HL-60 (cell line): ENCODE measurements around the gene ACP1.

Source experiments
- DNase-seq, 2 experiments: peaks; one replicate each; pipeline ENCODE4 v3.0.0-alpha.2; 2010 to 2020; ENCODE audit warnings: low read depth in 1 of 2, low spot score in 1 of 2
- H3K27ac ChIP-seq: fragments of 250-450 bp; sonication (Bioruptor Pico); replicated peaks from 2 replicates; pipeline ENCODE4 v1.5.1; 2020; ENCODE audit warnings: mild to moderate bottlenecking, moderate library complexity
- H3K27me3 ChIP-seq: fragments of 250-450 bp; sonication (Bioruptor Pico); 2 replicates; pipeline ENCODE4 v1.5.1; 2021; ENCODE audit warnings: mild to moderate bottlenecking, moderate library complexity; ENCODE audit not compliant: insufficient read depth, poor library complexity, severe bottlenecking
- H3K4me3 ChIP-seq: replicated peaks from 2 replicates; pipeline ENCODE4 v1.5.1; 2011; ENCODE audit warnings: mild to moderate bottlenecking, control low read depth, low read length; ENCODE audit not compliant: insufficient read depth
- CTCF ChIP-seq: IDR thresholded peaks from one replicate; pipeline ENCODE4 v1.5.1; 2011; ENCODE audit warnings: low read length, control low read depth, inconsistent platforms; ENCODE audit not compliant: insufficient read depth
- GABPA ChIP-seq: IDR thresholded peaks from 2 replicates; pipeline ENCODE4 v1.6.1; 2012; ENCODE audit warnings: low read depth
- POLR2AphosphoS5 ChIP-seq: IDR thresholded peaks from 2 replicates; pipeline ENCODE4 v1.6.1; 2012; ENCODE audit warnings: low read depth
- SPI1 ChIP-seq: IDR thresholded peaks from 2 replicates; pipeline ENCODE4 v1.6.1; 2012; ENCODE audit warnings: low read depth, mild to moderate bottlenecking, borderline replicate concordance
- TF ChIP-seq, protein P1 (sequence below): IDR thresholded peaks from 2 replicates; pipeline ENCODE4 v1.6.1; 2012; ENCODE audit warnings: low read depth; ENCODE audit not compliant: insufficient replicate concordance

Gene ACP1

DNA sequence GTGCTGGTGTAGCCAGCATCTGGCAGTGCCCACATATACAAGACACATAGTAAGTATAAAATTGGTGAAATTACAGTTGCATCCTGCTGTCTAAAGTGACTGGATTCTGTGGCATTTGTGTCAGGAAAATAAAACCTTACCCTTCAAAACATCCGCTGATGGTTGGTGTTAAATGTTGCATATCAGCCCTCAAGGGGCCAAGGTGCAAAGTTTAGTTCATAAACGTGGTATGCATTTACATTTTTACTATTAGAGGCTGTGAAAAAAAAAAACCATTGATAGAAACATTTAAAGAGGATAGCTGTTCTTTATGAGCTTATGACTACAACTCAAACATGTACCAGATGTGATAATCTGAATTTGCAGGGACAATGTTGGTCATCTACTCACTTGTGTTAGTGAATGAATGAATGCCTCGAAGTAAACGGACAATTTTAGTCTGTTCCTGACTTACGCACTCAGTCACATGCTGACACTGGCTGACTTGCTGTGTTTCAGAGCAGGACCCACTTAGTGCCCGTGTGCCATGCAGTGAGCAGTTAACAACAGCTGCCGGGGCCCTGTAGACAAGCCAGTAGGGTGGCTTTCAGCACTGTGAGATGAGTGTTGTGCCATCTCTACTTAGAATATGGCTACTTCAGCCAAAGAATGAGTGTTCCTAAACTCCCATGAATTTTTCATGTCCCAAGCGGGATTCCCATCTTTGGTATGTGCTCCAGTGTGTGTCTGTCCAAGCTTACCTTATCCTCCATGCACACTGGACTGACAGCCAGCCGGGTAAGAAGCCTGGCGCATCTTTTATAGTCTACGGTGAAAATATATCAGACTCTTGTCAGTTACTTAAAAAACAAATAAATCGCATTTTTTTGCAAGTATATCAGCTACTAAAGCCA, 17.9 kb downstream of the ACP1 start:
- H3K27ac ChIP-seq: no peak overlapping the region
- DNase-seq: no peak
- TF ChIP-seq POLR2AphosphoS5: no peak
- H3K27me3 ChIP-seq: peaks cover 13% of the 10 kb centered on the region
- no peak overlapping the region for H3K4me3 ChIP-seq

- no peak for DNase-seq
- no peak for TF ChIP-seq POLR2AphosphoS5
- TF ChIP-seq CTCF: no peak
- TF ChIP-seq GABPA: no peak
- TF ChIP-seq, protein P1, sequence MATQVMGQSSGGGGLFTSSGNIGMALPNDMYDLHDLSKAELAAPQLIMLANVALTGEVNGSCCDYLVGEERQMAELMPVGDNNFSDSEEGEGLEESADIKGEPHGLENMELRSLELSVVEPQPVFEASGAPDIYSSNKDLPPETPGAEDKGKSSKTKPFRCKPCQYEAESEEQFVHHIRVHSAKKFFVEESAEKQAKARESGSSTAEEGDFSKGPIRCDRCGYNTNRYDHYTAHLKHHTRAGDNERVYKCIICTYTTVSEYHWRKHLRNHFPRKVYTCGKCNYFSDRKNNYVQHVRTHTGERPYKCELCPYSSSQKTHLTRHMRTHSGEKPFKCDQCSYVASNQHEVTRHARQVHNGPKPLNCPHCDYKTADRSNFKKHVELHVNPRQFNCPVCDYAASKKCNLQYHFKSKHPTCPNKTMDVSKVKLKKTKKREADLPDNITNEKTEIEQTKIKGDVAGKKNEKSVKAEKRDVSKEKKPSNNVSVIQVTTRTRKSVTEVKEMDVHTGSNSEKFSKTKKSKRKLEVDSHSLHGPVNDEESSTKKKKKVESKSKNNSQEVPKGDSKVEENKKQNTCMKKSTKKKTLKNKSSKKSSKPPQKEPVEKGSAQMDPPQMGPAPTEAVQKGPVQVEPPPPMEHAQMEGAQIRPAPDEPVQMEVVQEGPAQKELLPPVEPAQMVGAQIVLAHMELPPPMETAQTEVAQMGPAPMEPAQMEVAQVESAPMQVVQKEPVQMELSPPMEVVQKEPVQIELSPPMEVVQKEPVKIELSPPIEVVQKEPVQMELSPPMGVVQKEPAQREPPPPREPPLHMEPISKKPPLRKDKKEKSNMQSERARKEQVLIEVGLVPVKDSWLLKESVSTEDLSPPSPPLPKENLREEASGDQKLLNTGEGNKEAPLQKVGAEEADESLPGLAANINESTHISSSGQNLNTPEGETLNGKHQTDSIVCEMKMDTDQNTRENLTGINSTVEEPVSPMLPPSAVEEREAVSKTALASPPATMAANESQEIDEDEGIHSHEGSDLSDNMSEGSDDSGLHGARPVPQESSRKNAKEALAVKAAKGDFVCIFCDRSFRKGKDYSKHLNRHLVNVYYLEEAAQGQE: no peak
- TF ChIP-seq SPI1: no peak
- no peak overlapping the region for H3K27ac ChIP-seq
- H3K27me3 ChIP-seq: peaks cover 15% of the 10 kb centered on the region
- no peak overlapping the region for H3K4me3 ChIP-seq
Observed at GRCh38 chr2:283996-284794, 19.4 kb downstream of the ACP1 start.

GRCh38 chr2:284896-285492, 20.2 kb downstream of the ACP1 start:
- Histone ChIP-seq H3K27ac (no peak overlapping the region), H3K27me3 (peaks cover 23% of the 10 kb centered on the region), H3K4me3 (no peak overlapping the region)
- no peak for DNase-seq
- no peak for TF ChIP-seq CTCF
- no peak for TF ChIP-seq POLR2AphosphoS5
- TF ChIP-seq GABPA: no peak

GRCh38 chr2:285531-285930, 20.8 kb downstream of the ACP1 start:
- no peak overlapping the region for H3K27ac ChIP-seq
- TF ChIP-seq, protein P1: no peak
- TF ChIP-seq POLR2AphosphoS5 (no peak), GABPA (no peak), SPI1 (no peak), CTCF (no peak)
- H3K27me3 ChIP-seq: peaks cover 26% of the 10 kb centered on the region
- H3K4me3 ChIP-seq: no peak overlapping the region
- DNase-seq: no peak
